ENCODE data around the gene XYLT1.

XYLT1 gene

GRCh38 chr16:17365211-17365541 lies 105.6 kb downstream of the XYLT1 start:
- no peak overlapping the region for H3K27ac ChIP-seq

GRCh38 chr16:17364319-17365210 lies 106.2 kb downstream of the XYLT1 start:
- peak; percentile 60 for DNase-seq (ENCODE audit: low read depth, low spot score)
- no peak overlapping the region for H3K27ac ChIP-seq

More at GRCh38 chr16:17365211-17365541, 105.6 kb downstream of the XYLT1 start:
- no peak for DNase-seq (ENCODE audit: low read depth, low spot score)

- H3K27ac ChIP-seq, result no peak overlapping the region
- DNase-seq (ENCODE audit: low read depth, low spot score), result no peak
Observed at GRCh38 chr16:17362946-17363345, 107.8 kb downstream of the XYLT1 start.

- no peak overlapping the region for H3K27ac ChIP-seq
- DNase-seq (ENCODE audit: low read depth, low spot score), result no peak
Observed at GRCh38 chr16:17362183-17362582, 108.6 kb downstream of the XYLT1 start.

- no peak for DNase-seq (ENCODE audit: low read depth, low spot score)
- H3K27ac ChIP-seq, result no peak overlapping the region
Observed at GRCh38 chr16:17360693-17361122, 110.1 kb downstream of the XYLT1 start.

- no peak overlapping the region for H3K27ac ChIP-seq
- DNase-seq (ENCODE audit: low read depth, low spot score), result no peak
Observed at GRCh38 chr16:17359788-17360390, 110.9 kb downstream of the XYLT1 start.

GRCh38 chr16:17358846-17359245 lies 111.9 kb downstream of the XYLT1 start:
- no peak for DNase-seq (ENCODE audit: low read depth, low spot score)
- no peak overlapping the region for H3K27ac ChIP-seq

GRCh38 chr16:17358355-17358754 lies 112.4 kb downstream of the XYLT1 start:
- no peak overlapping the region for H3K27ac ChIP-seq
- DNase-seq (ENCODE audit: low read depth, low spot score), result no peak

- no peak for DNase-seq (ENCODE audit: low read depth, low spot score)
- no peak overlapping the region for H3K27ac ChIP-seq
Observed at GRCh38 chr16:17357307-17358062, 113.3 kb downstream of the XYLT1 start.

GRCh38 chr16:17356243-17356933 lies 114.4 kb downstream of the XYLT1 start:
- H3K27ac ChIP-seq, result no peak overlapping the region

GRCh38 chr16:17354685-17355084 lies 116.1 kb downstream of the XYLT1 start:
- no peak for DNase-seq (ENCODE audit: low read depth, low spot score)
- no peak overlapping the region for H3K27ac ChIP-seq

More at GRCh38 chr16:17356243-17356933, 114.4 kb downstream of the XYLT1 start:
- no peak for DNase-seq (ENCODE audit: low read depth, low spot score)

GRCh38 chr16:17354141-17354601 lies 116.6 kb downstream of the XYLT1 start:
- no peak overlapping the region for H3K27ac ChIP-seq
- DNase-seq (ENCODE audit: low read depth, low spot score), result no peak

GRCh38 chr16:17353561-17353960 lies 117.2 kb downstream of the XYLT1 start:
- no peak for DNase-seq (ENCODE audit: low read depth, low spot score)

GRCh38 chr16:17351441-17352035 lies 119.2 kb downstream of the XYLT1 start:
- no peak for DNase-seq (ENCODE audit: low read depth, low spot score)
- H3K27ac ChIP-seq, result no peak overlapping the region

More at GRCh38 chr16:17353561-17353960, 117.2 kb downstream of the XYLT1 start:
- no peak overlapping the region for H3K27ac ChIP-seq

GRCh38 chr16:17350207-17350606 lies 120.6 kb downstream of the XYLT1 start:
- no peak for DNase-seq (ENCODE audit: low read depth, low spot score)
- no peak overlapping the region for H3K27ac ChIP-seq

- no peak for DNase-seq (ENCODE audit: low read depth, low spot score)
- H3K27ac ChIP-seq, result no peak overlapping the region
Observed at GRCh38 chr16:17348826-17349225, 121.9 kb downstream of the XYLT1 start.

- no peak for DNase-seq (ENCODE audit: low read depth, low spot score)
- no peak overlapping the region for H3K27ac ChIP-seq
Observed at GRCh38 chr16:17348042-17348783, 122.5 kb downstream of the XYLT1 start.

GRCh38 chr16:17347624-17348023 lies 123.1 kb downstream of the XYLT1 start:
- no peak overlapping the region for H3K27ac ChIP-seq
- no peak for DNase-seq (ENCODE audit: low read depth, low spot score)
